Neural cell (in vitro differentiated cells): ENCODE data around the gene TGFBI. TPM values are rescaled to one million over a fixed set of nuclear protein-coding genes. Genes with fewer than 3 reads are reported as not detected.

Experiments used
- H2AFZ ChIP-seq: fragments of 200-600, 300-800 bp; sonication (generic), shearing (Covaris generic); 2 replicates; pipeline ENCODE4 v1.6.0; 2014; ENCODE audit warnings: low read depth, mild to moderate bottlenecking, antibody characterized with exemption, low read length, moderate library complexity
- H3F3A ChIP-seq: fragments of 200-600 bp; shearing (Covaris generic); 2 replicates; pipeline ENCODE4 v1.6.1; 2016; ENCODE audit warnings: mild to moderate bottlenecking, moderate library complexity, mixed read lengths, antibody characterized with exemption, low read length; ENCODE audit not compliant: insufficient read depth, poor library complexity, severe bottlenecking
- H3K27ac ChIP-seq: fragments of 200-600, 300-800 bp; sonication (generic), shearing (Covaris generic); 2 replicates; pipeline ENCODE4 v1.5.1; 2014; ENCODE audit warnings: mild to moderate bottlenecking, low read length, moderate library complexity
- H3K27me3 ChIP-seq: fragments of 300-800, 200-600 bp; sonication (generic), shearing (Covaris generic); 2 replicates; pipeline ENCODE4 v1.6.0; 2014; ENCODE audit warnings: mild to moderate bottlenecking, low read depth, low read length, moderate library complexity; ENCODE audit not compliant: insufficient read depth
- H3K36me3 ChIP-seq: fragments of 300-800, 200-600 bp; sonication (generic), shearing (Covaris generic); 2 replicates; pipeline ENCODE4 v1.5.1; 2014; ENCODE audit warnings: mild to moderate bottlenecking, antibody characterized with exemption, low read length, moderate library complexity; ENCODE audit not compliant: insufficient read depth
- H3K4me2 ChIP-seq: fragments of 300-800, 200-600 bp; sonication (generic), shearing (Covaris generic); 2 replicates; pipeline ENCODE4 v1.6.0; 2014; ENCODE audit warnings: mild to moderate bottlenecking, low read length
- H3K4me3 ChIP-seq: fragments of 300-800, 200-600 bp; sonication (generic), shearing (Covaris generic); 2 replicates; pipeline ENCODE4 v1.5.1; 2014; ENCODE audit warnings: mild to moderate bottlenecking, low read length, moderate library complexity
- H3K79me2 ChIP-seq: fragments of 200-600 bp; shearing (Covaris generic); replicated peaks from 2 replicates; pipeline ENCODE4 v1.6.0; 2014; ENCODE audit warnings: mild to moderate bottlenecking, low read length, moderate library complexity; ENCODE audit not compliant: insufficient read depth
- H3K9ac ChIP-seq: fragments of 300-800, 200-600 bp; sonication (generic), shearing (Covaris generic); 2 replicates; pipeline ENCODE4 v1.6.1; 2016; ENCODE audit warnings: mild to moderate bottlenecking, low read length, mixed read lengths
- H3K9me2 ChIP-seq: fragments of 200-600 bp; shearing (Covaris generic); 2 replicates; pipeline ENCODE4 v1.6.1; 2016; ENCODE audit warnings: mild to moderate bottlenecking, low read length, mixed read lengths; ENCODE audit not compliant: insufficient read depth
- H3K9me3 ChIP-seq: fragments of 200-600, 300-800 bp; sonication (generic), shearing (Covaris generic); 2 replicates; pipeline ENCODE4 v1.6.1; 2016; ENCODE audit warnings: mild to moderate bottlenecking, mixed run types, low read length, moderate library complexity, mixed read lengths
- H4K20me1 ChIP-seq: fragments of 200-600 bp; shearing (Covaris generic); 2 replicates; pipeline ENCODE4 v1.6.1; 2016; ENCODE audit warnings: mild to moderate bottlenecking, mixed run types; ENCODE audit not compliant: insufficient read depth
- CTCF ChIP-seq: fragments of 450-650 bp; IDR thresholded peaks from 2 replicates; pipeline ENCODE4 v1.5.1; 2014; ENCODE audit warnings: antibody characterized with exemption, mild to moderate bottlenecking, moderate library complexity; ENCODE audit not compliant: poor library complexity, severe bottlenecking
- EP300 ChIP-seq: fragments of 450-650 bp; conservative IDR thresholded peaks from 2 replicates; pipeline ENCODE4 v1.6.1; 2014; ENCODE audit warnings: antibody characterized with exemption, mild to moderate bottlenecking, moderate library complexity; ENCODE audit not compliant: poor library complexity, severe bottlenecking
- EZH2 ChIP-seq: fragments of 200-600, 300-800 bp; shearing (Covaris generic), sonication (generic); IDR thresholded peaks from 2 replicates; pipeline ENCODE4 v1.6.1; 2014; ENCODE audit warnings: antibody characterized with exemption, low read length, borderline replicate concordance, mild to moderate bottlenecking; ENCODE audit not compliant: insufficient read depth, poor library complexity, severe bottlenecking
- MXI1 ChIP-seq: fragments of 450-650 bp; conservative IDR thresholded peaks from 2 replicates; pipeline ENCODE4 v1.6.1; 2014; ENCODE audit warnings: antibody characterized with exemption, mild to moderate bottlenecking; ENCODE audit not compliant: poor library complexity, severe bottlenecking
- POLR2AphosphoS5 ChIP-seq: IDR thresholded peaks from 2 replicates; pipeline ENCODE4 v1.6.1; 2012
- RAD21 ChIP-seq: fragments of 450-650 bp; conservative IDR thresholded peaks from 2 replicates; pipeline ENCODE4 v1.6.1; 2014; ENCODE audit warnings: antibody characterized with exemption, mild to moderate bottlenecking, moderate library complexity
- SMC3 ChIP-seq: fragments of 450-650 bp; conservative IDR thresholded peaks from 2 replicates; pipeline ENCODE4 v1.6.1; 2014; ENCODE audit warnings: antibody characterized with exemption, mild to moderate bottlenecking, moderate library complexity; ENCODE audit not compliant: poor library complexity
- TAF1 ChIP-seq: IDR thresholded peaks from 2 replicates; pipeline ENCODE4 v1.6.1; 2012; ENCODE audit warnings: low read depth
- polyA plus RNA-seq: library from polyadenylated mRNA; depleted of rRNA; stranded (reverse); fragments of >200 nt; gene quantifications from 2 replicates; pipeline ENCODE4 v1.2.3, GENCODE V29; 2014
- TF ChIP-seq, protein P1 (sequence below): IDR thresholded peaks from 2 replicates; pipeline ENCODE4 v1.6.1; 2012; ENCODE audit warnings: borderline replicate concordance

The TGFBI gene
- polyA plus RNA-seq, 1 donor from 2014 or later: 0.71 TPM

DNA sequence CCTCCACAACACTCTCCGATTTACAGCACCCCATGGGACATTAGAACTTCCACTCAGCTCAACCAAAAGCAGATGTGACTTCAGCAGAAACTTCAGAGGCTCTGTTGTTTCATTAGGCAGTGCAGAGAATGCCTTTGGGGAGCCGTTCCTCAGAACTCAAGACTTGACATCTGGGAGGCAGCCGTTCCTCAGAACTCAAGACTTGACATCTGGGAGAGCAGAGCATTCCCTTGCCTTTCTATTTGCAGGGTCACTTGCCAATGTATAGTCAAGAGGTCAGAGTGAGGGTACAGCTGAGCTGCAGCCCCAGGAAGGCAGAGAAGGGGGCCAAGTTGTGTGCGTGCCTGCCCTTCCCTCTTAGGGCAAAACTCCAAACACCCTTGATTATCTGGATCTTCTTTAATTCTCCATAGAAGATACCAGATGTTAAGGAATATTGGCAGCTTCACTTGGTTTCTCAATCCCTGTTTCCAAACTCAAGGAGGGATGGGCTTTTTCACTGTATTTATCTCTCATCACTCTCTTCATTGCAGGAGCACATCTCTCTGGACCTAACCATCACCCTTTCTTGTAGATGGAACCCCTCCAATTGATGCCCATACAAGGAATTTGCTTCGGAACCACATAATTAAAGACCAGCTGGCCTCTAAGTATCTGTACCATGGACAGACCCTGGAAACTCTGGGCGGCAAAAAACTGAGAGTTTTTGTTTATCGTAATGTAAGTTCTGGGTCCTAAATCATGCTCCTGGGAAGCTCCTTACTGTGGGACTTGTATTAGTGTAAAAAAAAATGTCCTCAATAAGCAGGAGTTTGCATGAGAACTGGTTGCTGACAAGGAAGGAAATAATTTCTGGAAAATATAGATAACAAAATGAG, 25.6 kb downstream of the TGFBI start:
- Histone ChIP-seq H3K4me2 (no peak overlapping the region), H3K79me2 (no peaks in the 10 kb centered on the region), H3K4me3 (no peak overlapping the region), H3K36me3 (no peaks in the 10 kb centered on the region), H2AFZ (no peak overlapping the region), H3F3A (no peaks in the 10 kb centered on the region), H3K9me3 (no peaks in the 10 kb centered on the region), H3K9me2 (no peaks in the 10 kb centered on the region), H3K27me3 (no peaks in the 10 kb centered on the region), H3K9ac (no peak overlapping the region), H3K27ac (no peak overlapping the region), H4K20me1 (no peaks in the 10 kb centered on the region)
- TF ChIP-seq, protein P1, sequence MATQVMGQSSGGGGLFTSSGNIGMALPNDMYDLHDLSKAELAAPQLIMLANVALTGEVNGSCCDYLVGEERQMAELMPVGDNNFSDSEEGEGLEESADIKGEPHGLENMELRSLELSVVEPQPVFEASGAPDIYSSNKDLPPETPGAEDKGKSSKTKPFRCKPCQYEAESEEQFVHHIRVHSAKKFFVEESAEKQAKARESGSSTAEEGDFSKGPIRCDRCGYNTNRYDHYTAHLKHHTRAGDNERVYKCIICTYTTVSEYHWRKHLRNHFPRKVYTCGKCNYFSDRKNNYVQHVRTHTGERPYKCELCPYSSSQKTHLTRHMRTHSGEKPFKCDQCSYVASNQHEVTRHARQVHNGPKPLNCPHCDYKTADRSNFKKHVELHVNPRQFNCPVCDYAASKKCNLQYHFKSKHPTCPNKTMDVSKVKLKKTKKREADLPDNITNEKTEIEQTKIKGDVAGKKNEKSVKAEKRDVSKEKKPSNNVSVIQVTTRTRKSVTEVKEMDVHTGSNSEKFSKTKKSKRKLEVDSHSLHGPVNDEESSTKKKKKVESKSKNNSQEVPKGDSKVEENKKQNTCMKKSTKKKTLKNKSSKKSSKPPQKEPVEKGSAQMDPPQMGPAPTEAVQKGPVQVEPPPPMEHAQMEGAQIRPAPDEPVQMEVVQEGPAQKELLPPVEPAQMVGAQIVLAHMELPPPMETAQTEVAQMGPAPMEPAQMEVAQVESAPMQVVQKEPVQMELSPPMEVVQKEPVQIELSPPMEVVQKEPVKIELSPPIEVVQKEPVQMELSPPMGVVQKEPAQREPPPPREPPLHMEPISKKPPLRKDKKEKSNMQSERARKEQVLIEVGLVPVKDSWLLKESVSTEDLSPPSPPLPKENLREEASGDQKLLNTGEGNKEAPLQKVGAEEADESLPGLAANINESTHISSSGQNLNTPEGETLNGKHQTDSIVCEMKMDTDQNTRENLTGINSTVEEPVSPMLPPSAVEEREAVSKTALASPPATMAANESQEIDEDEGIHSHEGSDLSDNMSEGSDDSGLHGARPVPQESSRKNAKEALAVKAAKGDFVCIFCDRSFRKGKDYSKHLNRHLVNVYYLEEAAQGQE: no peak
- TF ChIP-seq MXI1 (no peak), EP300 (no peak), POLR2AphosphoS5 (no peak), SMC3 (no peak), RAD21 (no peak), CTCF (no peak), EZH2 (no peak), TAF1 (no peak)

DNA sequence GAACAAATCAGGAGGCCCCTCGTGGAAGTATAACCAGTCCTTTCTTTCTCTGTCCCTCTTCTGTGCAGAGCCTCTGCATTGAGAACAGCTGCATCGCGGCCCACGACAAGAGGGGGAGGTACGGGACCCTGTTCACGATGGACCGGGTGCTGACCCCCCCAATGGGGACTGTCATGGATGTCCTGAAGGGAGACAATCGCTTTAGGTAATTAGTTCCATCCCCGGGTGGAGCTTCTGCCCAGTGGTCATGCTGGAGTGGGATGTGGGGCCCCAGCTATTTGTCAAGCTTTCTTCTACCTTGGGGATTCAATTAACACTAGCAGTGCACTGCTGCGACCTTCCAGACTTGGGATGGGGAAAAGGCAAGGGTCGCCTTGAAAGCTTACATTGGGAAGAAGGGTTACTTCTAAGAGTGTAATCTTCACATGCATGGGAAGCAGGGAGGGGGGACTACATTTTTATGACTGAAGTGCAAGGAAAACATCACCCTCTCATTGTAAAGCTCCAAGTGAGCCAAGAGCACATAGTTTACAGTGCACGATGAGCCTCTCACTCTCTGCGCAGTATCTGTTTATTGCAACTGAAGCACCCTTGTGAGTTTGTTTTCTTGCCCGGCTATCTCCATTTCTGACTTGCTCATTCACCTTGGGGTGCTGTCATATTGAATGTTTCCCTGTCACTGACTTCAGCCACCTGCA, 27.0 kb downstream of the TGFBI start:
- Histone ChIP-seq H3K27ac (no peak overlapping the region), H3F3A (no peaks in the 10 kb centered on the region), H3K9ac (no peak overlapping the region), H3K9me3 (no peaks in the 10 kb centered on the region), H3K9me2 (no peaks in the 10 kb centered on the region), H3K36me3 (no peaks in the 10 kb centered on the region), H3K27me3 (no peaks in the 10 kb centered on the region), H4K20me1 (no peaks in the 10 kb centered on the region), H3K4me2 (no peak overlapping the region), H3K79me2 (no peaks in the 10 kb centered on the region), H2AFZ (no peak overlapping the region), H3K4me3 (no peak overlapping the region)
- TF ChIP-seq, protein P1: no peak
- TF ChIP-seq TAF1 (no peak), SMC3 (no peak), EZH2 (no peak), MXI1 (no peak), EP300 (no peak), CTCF (no peak), POLR2AphosphoS5 (no peak), RAD21 (no peak)
